ENCODE data around the gene PHLDA1. TPM values are rescaled to one million over a fixed set of nuclear protein-coding genes. Genes with fewer than 3 reads are reported as not detected.

PHLDA1 gene
- total and polyA plus RNA-seq, 2 of the 4 experiments (the other 2 are of a cell fraction) = 27.8 to 32.4 TPM

- H2BK120ac ChIP-seq (ENCODE audit: low read depth, low read length) = no peak overlapping the region
- H3K9me3 ChIP-seq (ENCODE audit: control insufficient read depth, insufficient read depth, low read length) = 0 out of 2 replicates have a peak, but pooled peaks cover 2% of the 10 kb centered on the region
- H3K27me3 ChIP-seq (ENCODE audit: control insufficient read depth, insufficient read depth, low read length) = no peaks in the 10 kb centered on the region
- ATAC-seq (ENCODE audit: low read depth) (no peak), DNase-seq (no peak)
- WGBS, 2 experiments (ENCODE audit: extremely low coverage in 2 of 2, insufficient read length in 1 of 2) = no CpG with 5 or more reads among the region's 1 CpG
- peaks cover 5% of the 10 kb centered on the region for H3K4me1 ChIP-seq (ENCODE audit: control insufficient read depth, insufficient read depth, low read length)
- H2BK15ac ChIP-seq (ENCODE audit: low read depth, low read length) = no peak overlapping the region
- H4K8ac ChIP-seq (ENCODE audit: low read depth in 2 of 2, low read length in 2 of 2) = peak overlapping the region in 1 of 2 experiments; percentile 20; a peak in 1 of 4 replicates
- H3K36me3 ChIP-seq (ENCODE audit: control insufficient read depth, insufficient read depth, low read length) = peaks cover 12% of the 10 kb centered on the region
- in situ Hi-C loops (cut with MboI; ENCODE audit: low sequenced_read_pairs) = loop anchor here (10.0 kb wide), 1 partner anchor 269 kb away; the partner anchor contains the start of gene BBS10
- no peak overlapping the region for H2BK20ac ChIP-seq (ENCODE audit: low read depth, low read length)
- ChIA-PET POLR2A (ENCODE audit: unreplicated experiment) (no interaction called here), CTCF (interaction anchor here (1.1 kb wide), 1 partner anchor 9 kb away, joined by 4 read pairs; no protein-coding TSS in a partner anchor)
- intact Hi-C loops (cut with micrococcal nuclease) = no loop called here
- H3K56ac ChIP-seq (ENCODE audit: extremely low read depth, insufficient read depth, low read length) = no peak overlapping the region
- H3K4ac ChIP-seq (ENCODE audit: low read depth, low read length) = no peak overlapping the region
- TF ChIP-seq NFE2L2 (IDR thresholded peaks at IDR 0.05; ENCODE audit: low read depth, low read length) (peak; percentile 47; the same call in 1 of the 2 replicates), CHD1 (IDR thresholded peaks at IDR 0.05; ENCODE audit: low read depth, low read length) (no peak), POLR2A (IDR thresholded peaks at IDR 0.05; ENCODE audit: low read depth, low read length) (no peak)
- H4K5ac ChIP-seq (ENCODE audit: low read depth, low read length) = no peak overlapping the region
- H3K23ac ChIP-seq (ENCODE audit: low read depth, low read length) = no peak overlapping the region; the same call in 1 of the 2 replicates
- H3K27ac ChIP-seq (ENCODE audit: insufficient read depth, low read length) = no peak overlapping the region
- BruUV-seq (replicated peaks) = no TSS peak
- H2AK5ac ChIP-seq (ENCODE audit: low read depth, low read length) = no peak overlapping the region
- H3K14ac ChIP-seq (replicated peaks; ENCODE audit: low read depth, low read length) = no peak overlapping the region
- no peak overlapping the region for H3K4me2 ChIP-seq (ENCODE audit: low read depth, low read length)
- no peak overlapping the region for H3K9ac ChIP-seq (ENCODE audit: low read depth, low read length)
- no peak overlapping the region for H3K4me3 ChIP-seq (ENCODE audit: insufficient read depth, low read depth, low read length)
- peaks cover 11% of the 10 kb centered on the region for H3K9me1 ChIP-seq (ENCODE audit: insufficient read depth, low read length)
- no peak overlapping the region for H2AFZ ChIP-seq (replicated peaks; ENCODE audit: low read length, poor library complexity)
- H2AK9ac ChIP-seq (replicated peaks; ENCODE audit: low read depth, low read length, poor library complexity) = no peak overlapping the region
- H3K79me1 ChIP-seq (ENCODE audit: low read depth in 1 of 2, low read length in 2 of 2) = peaks cover 7 to 57% of the 10 kb centered on the region in 2 experiments; a peak in 3 of 4 replicates
- H4K20me1 ChIP-seq (ENCODE audit: insufficient read depth, low read length) = peaks cover 89% of the 10 kb centered on the region
- dilution Hi-C loops (cut with HindIII; ENCODE audit: low sequenced_read_pairs, unreplicated experiment) = no loop called here
- H3K18ac ChIP-seq (ENCODE audit: low read depth, low read length) = no peak overlapping the region
- peak overlapping the region; percentile 33 for H2BK5ac ChIP-seq (ENCODE audit: low read depth, low read length, poor library complexity, severe bottlenecking)
- H4K91ac ChIP-seq (ENCODE audit: insufficient read depth, low read depth, low read length) = no peak overlapping the region
Observed at GRCh38 chr12:76075448-76075847, 43.9 kb upstream of the PHLDA1 start.
